HEK293 (cell line): ENCODE results near the gene IDI1.

ENCODE experiments used
- CTCF ChIA-PET: fragments of 350-600 bp; formaldehyde crosslinking; extraction: SDS; loops from one replicate; lab custom pipeline; 2021; ENCODE audit warnings: antibody characterized with exemption; lab: Yijun Ruan, JAX
- POLR2A ChIA-PET: fragments of 300-600 bp; formaldehyde crosslinking; extraction: SDS; loops from one replicate; lab custom pipeline; 2020; ENCODE audit warnings: antibody characterized with exemption, inconsistent platforms; lab: Yijun Ruan, JAX
- H3K27ac ChIP-seq: fragments of 200-500 bp; sonication (Bioruptor generic); 2 replicates; pipeline ENCODE4 v1.5.1; 2014; ENCODE audit warnings: low read depth, low read length, control low read depth, inconsistent platforms; ENCODE audit errors: extremely low read depth
- H3K36me3 ChIP-seq, 2 experiments: fragments of 200-500 bp in 1 of 2; sonication (Bioruptor generic) in 1 of 2; 1 replicate in 1 of 2; 2 replicates in 1 of 2; pipeline ENCODE4 v1.5.1; 2014 to 2017; ENCODE audit warnings: inconsistent platforms in 2 of 2, low read length in 2 of 2; ENCODE audit not compliant: control insufficient read depth in 2 of 2, insufficient read depth in 1 of 2
- H3K4me1 ChIP-seq: fragments of 200-500 bp; sonication (Bioruptor generic); 2 replicates; pipeline ENCODE4 v1.5.1; 2014; ENCODE audit warnings: mild to moderate bottlenecking, low read length, inconsistent platforms; ENCODE audit not compliant: control insufficient read depth, insufficient read depth
- H3K4me3 ChIP-seq: 2 replicates; pipeline ENCODE4 v1.5.1; 2011; ENCODE audit warnings: low read depth, mild to moderate bottlenecking, control low read depth, low read length, moderate library complexity
- H3K9me3 ChIP-seq: fragments of 200-500 bp; sonication (Bioruptor generic); 2 replicates; pipeline ENCODE4 v1.5.1; 2014; ENCODE audit warnings: low read depth, low read length, inconsistent platforms; ENCODE audit not compliant: control insufficient read depth, insufficient read depth
- BCL11B ChIP-seq: fragments of 450-650 bp; formaldehyde crosslinking; IDR thresholded peaks from 2 replicates; pipeline ENCODE4 v1.5.1; 2016; ENCODE audit warnings: low read depth, missing biosample characterization, missing genetic modification characterization
- FEZF1 ChIP-seq: fragments of 450-650 bp; formaldehyde crosslinking; IDR thresholded peaks from 2 replicates; pipeline ENCODE4 v1.5.1; 2016; ENCODE audit warnings: missing biosample characterization, missing genetic modification characterization
- HOXA7 ChIP-seq: sonication (generic); formaldehyde crosslinking; IDR thresholded peaks from 2 replicates; pipeline ENCODE4 v1.8.1; 2022; ENCODE audit warnings: missing genetic modification reagents, borderline replicate concordance
- KLF7 ChIP-seq: fragments of 450-650 bp; formaldehyde crosslinking; IDR thresholded peaks from 2 replicates; pipeline ENCODE4 v1.5.1; 2016; ENCODE audit warnings: missing biosample characterization, missing genetic modification characterization, borderline replicate concordance
- MZF1 ChIP-seq: fragments of 450-650 bp; formaldehyde crosslinking; IDR thresholded peaks from 2 replicates; pipeline ENCODE4 v1.5.1; 2017; ENCODE audit warnings: missing biosample characterization, missing genetic modification characterization, borderline replicate concordance
- RBAK ChIP-seq: fragments of 450-650 bp; formaldehyde crosslinking; IDR thresholded peaks from 2 replicates; pipeline ENCODE4 v1.5.1; 2016; ENCODE audit warnings: missing biosample characterization, missing genetic modification characterization
- SCRT2 ChIP-seq: fragments of 450-650 bp; formaldehyde crosslinking; IDR thresholded peaks from 2 replicates; pipeline ENCODE4 v1.5.1; 2016; ENCODE audit warnings: missing biosample characterization, missing genetic modification characterization
- SETDB1 ChIP-seq: IDR thresholded peaks from one replicate; pipeline ENCODE4 v1.6.1; 2017; ENCODE audit warnings: mild to moderate bottlenecking, low read length, moderate library complexity, mixed read lengths; ENCODE audit not compliant: insufficient read length
- SP3 ChIP-seq: fragments of 450-650 bp; formaldehyde crosslinking; IDR thresholded peaks from 2 replicates; pipeline ENCODE4 v1.5.1; 2016; ENCODE audit warnings: missing biosample characterization, missing genetic modification characterization
- SP7 ChIP-seq: fragments of 450-650 bp; formaldehyde crosslinking; IDR thresholded peaks from 2 replicates; pipeline ENCODE4 v1.5.1; 2016; ENCODE audit warnings: missing biosample characterization, missing genetic modification characterization
- ZBTB20 ChIP-seq: fragments of 450-650 bp; formaldehyde crosslinking; IDR thresholded peaks from 2 replicates; pipeline ENCODE4 v1.5.1; 2016; ENCODE audit warnings: missing biosample characterization, missing genetic modification characterization
- ZEB2 ChIP-seq: fragments of 450-650 bp; formaldehyde crosslinking; IDR thresholded peaks from 2 replicates; pipeline ENCODE4 v1.5.1; 2016; ENCODE audit warnings: missing biosample characterization, missing genetic modification characterization
- ZNF10 ChIP-seq: fragments of 450-650 bp; formaldehyde crosslinking; IDR thresholded peaks from 2 replicates; pipeline ENCODE4 v1.5.1; 2017; ENCODE audit warnings: missing biosample characterization, missing genetic modification characterization
- ZNF19 ChIP-seq: fragments of 450-650 bp; formaldehyde crosslinking; IDR thresholded peaks from 2 replicates; pipeline ENCODE4; 2016; ENCODE audit warnings: missing biosample characterization, missing genetic modification characterization, low read depth
- ZNF2 ChIP-seq: fragments of 450-650 bp; formaldehyde crosslinking; IDR thresholded peaks from 2 replicates; pipeline ENCODE4 v1.5.1; 2016; ENCODE audit warnings: missing biosample characterization, missing genetic modification characterization
- ZNF26 ChIP-seq: fragments of 450-650 bp; formaldehyde crosslinking; IDR thresholded peaks from 2 replicates; pipeline ENCODE4 v1.5.1; 2016; ENCODE audit warnings: missing biosample characterization, missing genetic modification characterization
- ZNF280C ChIP-seq: fragments of 450-650 bp; formaldehyde crosslinking; IDR thresholded peaks from 2 replicates; pipeline ENCODE4 v1.5.1; 2016; ENCODE audit warnings: missing biosample characterization, missing genetic modification characterization
- ZNF335 ChIP-seq: fragments of 450-650 bp; formaldehyde crosslinking; conservative IDR thresholded peaks from 2 replicates; pipeline ENCODE4 v1.5.1; 2016; ENCODE audit warnings: missing biosample characterization, missing genetic modification characterization
- ZNF366 ChIP-seq: fragments of 450-650 bp; formaldehyde crosslinking; conservative IDR thresholded peaks from 2 replicates; pipeline ENCODE4 v1.5.1; 2016; ENCODE audit warnings: missing biosample characterization, missing genetic modification characterization
- ZNF423 ChIP-seq: fragments of 450-650 bp; formaldehyde crosslinking; IDR thresholded peaks from 2 replicates; pipeline ENCODE4 v1.5.1; 2016; ENCODE audit warnings: missing biosample characterization, missing genetic modification characterization
- ZNF473 ChIP-seq: fragments of 450-650 bp; formaldehyde crosslinking; IDR thresholded peaks from 2 replicates; pipeline ENCODE4 v1.5.1; 2017; ENCODE audit warnings: missing biosample characterization, missing genetic modification characterization
- ZNF513 ChIP-seq: fragments of 450-650 bp; IDR thresholded peaks from 2 replicates; pipeline ENCODE4 v1.5.1; 2018; ENCODE audit warnings: missing biosample characterization, missing genetic modification characterization
- ZNF654 ChIP-seq: fragments of 450-650 bp; formaldehyde crosslinking; IDR thresholded peaks from 2 replicates; pipeline ENCODE4 v1.5.1; 2016; ENCODE audit warnings: low read depth, missing biosample characterization, missing genetic modification characterization
- ZNF692 ChIP-seq: fragments of 450-650 bp; formaldehyde crosslinking; IDR thresholded peaks from 2 replicates; pipeline ENCODE4 v1.5.1; 2016; ENCODE audit warnings: missing biosample characterization, missing genetic modification characterization
- ZNF707 ChIP-seq: fragments of 450-650 bp; formaldehyde crosslinking; IDR thresholded peaks from 2 replicates; pipeline ENCODE4 v1.5.1; 2016; ENCODE audit warnings: missing biosample characterization, missing genetic modification characterization

The IDI1 gene

GRCh38 chr10:1033601-1034000 is 15.3 kb downstream of the IDI1 start:
- Histone ChIP-seq H3K4me1 (no peaks in the 10 kb centered on the region), H3K9me3 (no peaks in the 10 kb centered on the region), H3K27ac (no peak overlapping the region), H3K4me3 (no peak overlapping the region), H3K36me3 (peaks cover 0 to 21% of the 10 kb centered on the region in 2 experiments; a peak in 1 of 3 replicates)
- ChIA-PET POLR2A (interaction anchor here (1.0 kb wide), 1 partner anchor 23 kb away, joined by 3 read pairs; the partner anchor contains the start of gene WDR37), CTCF (interaction anchor here (0.6 kb wide), 1 partner anchor 832 kb away, joined by 3 read pairs; no protein-coding TSS in a partner anchor)
- TF ChIP-seq KLF7 (tag by site-specific recombination) (no peak), SP3 (tag by site-specific recombination) (no peak), ZBTB20 (no peak), RBAK (tag by site-specific recombination) (no peak), SP7 (tag by site-specific recombination) (no peak), ZNF280C (tag by site-specific recombination) (no peak), SETDB1 (no peak), ZNF513 (tag by site-specific recombination) (no peak)

- POLR2A ChIA-PET: interaction anchor here (0.9 kb wide), 1 partner anchor 19 kb away, joined by 4 read pairs; no protein-coding TSS in a partner anchor
Observed at GRCh38 chr10:1029838-1030237, 19.1 kb downstream of the IDI1 start.

More at GRCh38 chr10:1029838-1030237, 19.1 kb downstream of the IDI1 start:
- Histone ChIP-seq H3K4me1 (no peaks in the 10 kb centered on the region), H3K9me3 (no peaks in the 10 kb centered on the region), H3K36me3 (peaks cover 0 to 3% of the 10 kb centered on the region in 2 experiments; a peak in 1 of 3 replicates), H3K27ac (no peak overlapping the region), H3K4me3 (no peak overlapping the region)
- TF ChIP-seq ZNF19 (no peak), ZEB2 (tag by site-specific recombination) (no peak), ZNF280C (tag by site-specific recombination) (no peak), ZNF335 (tag by site-specific recombination) (no peak), FEZF1 (tag by site-specific recombination) (no peak), HOXA7 (CRISPR knock-in tag) (no peak), ZNF692 (tag by site-specific recombination) (no peak), ZNF473 (tag by site-specific recombination) (no peak), ZNF10 (tag by site-specific recombination) (no peak), ZNF707 (tag by site-specific recombination) (no peak), ZNF366 (tag by site-specific recombination) (no peak), ZNF26 (no peak), MZF1 (tag by site-specific recombination) (no peak), BCL11B (tag by site-specific recombination) (no peak), ZNF423 (no peak), SCRT2 (tag by site-specific recombination) (no peak), ZNF2 (no peak), ZNF654 (tag by site-specific recombination) (no peak)
- CTCF ChIA-PET: no interaction called here
